Activated gamma-delta T cell treated with Interleukin-2 at 50 U/mL for 16 hours (primary cell): ENCODE measurements around the gene CDH5.

Experiments
- DNase-seq: peaks from one replicate; pipeline ENCODE4 v3.0.0-alpha.2; 2020

CDH5 gene

DNA sequence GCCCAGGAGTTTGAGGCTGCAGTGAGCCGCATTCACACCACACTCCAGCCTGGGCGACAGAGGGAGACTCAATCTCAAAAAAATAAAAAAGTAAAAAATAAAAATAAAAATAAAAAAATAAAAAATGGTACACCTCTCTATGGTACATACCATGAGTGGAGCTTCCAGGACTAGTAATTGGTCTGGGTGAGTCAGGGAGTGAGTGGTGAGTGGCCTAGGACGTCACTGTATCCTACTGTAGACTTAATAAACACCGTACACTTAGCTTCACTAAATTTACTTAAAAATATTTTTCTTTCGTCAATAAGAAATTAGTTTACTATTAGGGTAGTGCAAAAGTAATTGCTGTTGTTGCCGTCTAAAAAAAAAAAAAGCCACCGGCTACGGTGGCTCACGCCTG, 9.0 kb downstream of the CDH5 start:
- no peak for DNase-seq

DNA sequence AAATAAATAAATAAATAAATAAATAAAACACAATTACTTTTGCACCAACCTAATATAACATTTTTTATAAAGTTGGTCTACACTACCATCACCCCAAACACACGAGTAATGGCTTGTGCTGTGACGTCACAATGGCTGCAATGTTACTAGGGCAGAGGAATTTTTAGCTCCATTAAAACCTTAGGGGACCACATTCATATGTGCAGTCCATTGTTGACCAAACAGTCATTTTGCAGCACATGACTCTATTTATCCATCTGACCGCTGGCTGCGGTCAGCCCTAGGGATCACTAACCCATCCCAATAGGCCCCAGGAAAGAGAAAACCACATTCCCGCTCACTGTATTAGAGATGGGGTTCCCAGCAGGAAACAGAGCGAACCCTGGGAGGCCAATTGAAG, 9.6 kb downstream of the CDH5 start:
- DNase-seq, result no peak

DNA sequence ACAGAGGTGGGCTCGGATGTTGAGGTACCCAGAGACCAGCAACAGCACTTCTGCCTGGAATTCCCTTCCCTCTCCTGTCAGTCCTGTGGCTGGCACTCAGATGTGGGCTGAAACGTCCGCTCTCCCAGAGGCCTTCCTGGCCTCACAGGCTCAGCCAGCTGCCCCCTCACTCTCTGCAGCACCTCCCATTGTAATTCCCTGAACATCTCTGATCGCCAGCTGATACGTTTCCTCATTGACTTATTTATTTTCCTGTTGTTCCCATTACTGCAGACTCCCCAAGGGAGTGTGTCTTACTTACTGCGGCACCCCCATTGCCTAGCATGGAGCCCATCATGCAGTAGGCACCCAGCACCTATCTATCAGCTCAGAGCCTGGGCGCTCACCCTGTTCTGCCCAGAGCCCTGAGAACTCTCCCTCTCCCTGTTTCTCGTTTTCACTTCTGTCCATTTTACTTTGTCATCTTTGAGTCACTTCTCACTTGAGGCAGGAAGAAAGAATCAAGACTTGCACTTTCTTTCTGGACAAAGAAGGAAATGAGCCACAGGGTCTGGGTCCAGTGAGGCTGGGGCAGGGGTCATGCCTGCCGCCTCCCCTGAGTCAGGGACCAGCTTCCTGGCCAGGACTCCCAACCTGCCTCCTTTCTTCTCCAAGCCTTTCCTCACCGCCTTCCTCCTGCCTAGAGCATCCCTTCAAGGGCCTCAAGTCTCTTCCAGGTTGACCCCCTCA, 10.2 kb downstream of the CDH5 start:
- no peak for DNase-seq

DNA sequence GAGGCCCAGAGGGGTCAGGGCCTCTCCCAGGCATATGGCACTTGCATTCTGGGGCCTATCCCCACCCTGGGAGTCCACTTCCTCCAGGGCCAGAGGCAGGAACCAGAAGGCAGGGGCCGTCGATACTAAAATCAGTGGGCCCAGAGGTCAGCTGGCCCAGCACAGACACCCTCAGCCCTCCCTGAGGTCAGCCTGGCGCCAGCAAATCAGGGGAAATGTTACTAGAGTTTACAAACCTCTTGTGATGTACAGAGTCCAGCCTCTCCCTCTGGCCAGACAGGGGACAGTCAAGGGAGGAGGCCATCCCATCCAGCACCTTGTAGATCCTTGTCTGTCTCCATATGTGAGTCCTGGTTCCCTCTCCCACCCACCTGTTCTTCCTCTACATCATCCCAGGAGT, 10.8 kb downstream of the CDH5 start:
- DNase-seq, result no peak

DNA sequence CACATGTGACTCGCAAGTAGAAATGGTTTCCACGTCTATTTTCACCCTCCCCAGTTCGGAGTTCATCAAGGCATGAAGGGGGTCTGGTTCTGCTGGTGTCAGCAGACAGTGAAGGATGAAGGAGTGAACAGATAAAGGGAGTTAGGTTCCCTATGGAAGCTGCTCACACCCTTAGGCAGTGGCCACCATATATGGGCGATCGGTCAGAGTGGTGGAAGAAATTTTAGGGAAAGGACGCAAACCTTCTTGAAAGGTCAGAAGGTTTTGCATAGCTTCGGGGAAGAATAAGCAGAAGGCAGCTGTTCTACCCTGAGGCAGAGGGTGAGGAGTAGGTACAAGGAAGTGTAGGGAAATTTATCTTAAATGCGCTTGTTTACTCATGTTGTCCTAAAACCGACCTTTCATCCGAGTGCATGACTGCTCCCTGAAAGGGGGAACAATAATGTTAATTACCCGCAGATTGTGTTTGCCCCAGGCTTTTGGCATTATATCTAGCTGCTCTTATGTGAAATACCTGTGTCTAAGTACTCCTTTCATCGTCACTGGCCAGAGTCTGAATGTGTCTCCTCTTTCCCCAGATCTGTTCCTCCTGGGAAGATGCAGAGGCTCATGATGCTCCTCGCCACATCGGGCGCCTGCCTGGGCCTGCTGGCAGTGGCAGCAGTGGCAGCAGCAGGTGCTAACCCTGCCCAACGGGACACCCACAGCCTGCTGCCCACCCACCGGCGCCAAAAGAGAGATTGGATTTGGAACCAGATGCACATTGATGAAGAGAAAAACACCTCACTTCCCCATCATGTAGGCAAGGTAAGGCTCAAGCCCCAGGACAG, 12.5 kb downstream of the CDH5 start:
- no peak for DNase-seq

DNA sequence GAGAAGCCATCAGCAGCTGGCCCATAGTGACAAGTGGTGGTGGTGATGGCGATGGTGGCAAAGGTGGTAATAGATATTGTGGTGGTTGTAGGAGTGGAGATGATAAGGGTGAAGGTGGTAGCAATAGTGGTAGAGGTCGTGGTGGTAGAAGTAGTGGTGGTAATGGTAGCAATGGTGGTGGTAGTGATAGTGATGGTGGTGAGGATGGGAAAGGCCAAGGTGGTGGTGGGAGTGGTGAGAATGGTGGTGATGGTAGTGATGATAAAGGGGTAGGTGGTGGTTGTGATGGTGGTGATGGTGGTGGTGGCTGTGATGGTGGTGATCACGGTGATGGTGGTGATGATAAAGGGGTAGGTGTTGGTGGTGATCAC, 13.1 kb downstream of the CDH5 start:
- DNase-seq, result no peak

DNA sequence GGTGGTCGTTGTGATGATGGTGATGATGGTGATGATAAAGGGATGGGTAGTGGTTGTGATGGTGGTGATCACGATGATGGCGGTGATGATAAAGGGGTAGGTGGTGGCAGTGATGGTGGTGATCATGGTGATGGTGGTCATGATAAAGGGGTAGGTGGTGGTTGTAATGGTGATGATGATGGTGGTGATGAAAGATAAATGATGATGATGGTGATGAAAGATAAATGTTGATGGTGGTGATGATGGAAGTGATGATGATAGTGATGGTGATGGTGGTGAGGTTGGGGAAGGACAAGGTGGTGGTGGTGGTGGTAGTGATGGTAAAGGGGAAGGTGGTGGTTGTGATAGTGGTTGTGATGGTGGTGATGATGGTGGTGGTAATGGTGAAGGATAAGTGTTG, 13.9 kb downstream of the CDH5 start:
- no peak for DNase-seq

DNA sequence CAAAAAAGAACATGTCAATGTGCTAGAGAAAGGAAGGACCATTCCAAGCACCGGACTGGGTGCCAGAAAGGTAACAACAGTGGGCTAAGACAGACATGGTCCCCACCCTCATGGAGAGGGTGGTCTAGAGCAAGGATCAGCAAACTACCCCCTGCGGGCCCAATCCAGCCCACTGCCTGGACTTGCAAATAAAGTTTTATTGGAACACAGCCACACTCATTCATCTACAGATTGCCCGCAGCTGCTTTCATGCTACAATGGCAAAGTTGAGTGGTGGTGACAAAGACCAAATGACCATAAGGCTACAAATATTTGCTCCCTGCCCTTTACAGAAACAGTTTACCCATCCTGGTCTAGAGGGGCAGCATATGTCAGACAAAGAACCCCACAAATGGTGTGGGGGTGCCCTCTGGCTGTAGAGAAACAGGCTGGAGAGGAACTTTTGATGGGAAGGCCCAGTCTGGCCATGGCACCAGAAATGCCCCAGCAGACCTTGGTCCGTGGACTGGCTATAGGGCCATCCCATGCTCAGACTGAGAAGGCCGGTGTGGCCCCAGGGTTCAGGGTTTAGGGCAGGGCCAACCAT, 15.2 kb downstream of the CDH5 start:
- no peak for DNase-seq

DNA sequence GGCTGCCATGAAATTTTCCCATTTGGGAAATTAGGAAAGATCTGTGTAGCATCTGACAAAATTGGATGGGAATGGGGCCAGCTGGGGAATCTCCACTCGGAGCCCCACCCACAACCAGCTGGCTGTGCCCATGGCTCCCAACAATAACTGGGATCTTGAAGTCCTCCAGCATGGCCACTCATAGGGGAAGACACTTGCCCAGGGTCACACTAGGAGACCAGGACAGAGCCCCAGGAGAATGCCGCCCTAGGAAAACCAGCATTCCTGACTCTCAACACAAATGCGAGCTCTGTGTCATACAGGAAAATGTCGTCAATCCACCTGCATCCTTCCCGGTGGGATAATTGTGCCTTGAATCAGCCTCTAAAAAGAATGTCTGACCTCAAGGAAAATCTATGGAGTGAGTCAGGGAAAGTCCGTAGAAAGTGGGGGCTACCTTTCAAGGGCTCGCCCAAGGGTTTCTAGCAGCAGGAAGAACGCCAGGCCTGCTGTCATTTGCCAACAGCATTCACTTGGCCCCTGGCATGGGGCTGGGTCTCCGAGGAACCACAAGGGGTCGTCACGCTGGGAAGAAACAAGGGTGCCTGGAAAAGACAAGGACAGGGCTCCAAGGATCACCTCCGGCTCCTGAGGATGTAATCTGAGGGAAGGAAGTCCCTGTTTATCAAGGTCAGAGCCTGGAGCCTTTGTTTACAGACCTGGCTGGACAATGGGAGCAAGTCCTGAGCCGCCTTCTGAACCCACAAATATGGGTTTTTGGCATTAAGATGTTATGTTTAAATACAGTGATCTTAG, 15.9 kb downstream of the CDH5 start:
- no peak for DNase-seq

DNA sequence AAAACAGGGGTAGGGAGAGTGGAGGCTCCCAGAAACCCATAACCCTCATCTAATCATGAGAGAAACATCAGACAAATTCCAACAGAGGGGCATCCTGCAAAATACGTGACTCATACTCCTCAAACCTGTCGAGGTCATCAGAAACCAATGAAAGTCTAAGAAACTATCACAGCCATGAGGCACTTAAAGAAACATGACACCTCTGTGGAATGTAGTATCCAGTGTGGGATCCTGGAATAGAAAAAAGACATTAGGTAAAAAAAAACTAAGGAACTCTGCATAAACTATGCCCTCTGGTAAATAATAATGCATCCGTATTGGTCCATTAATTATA, 16.4 kb downstream of the CDH5 start:
- no peak for DNase-seq

DNA sequence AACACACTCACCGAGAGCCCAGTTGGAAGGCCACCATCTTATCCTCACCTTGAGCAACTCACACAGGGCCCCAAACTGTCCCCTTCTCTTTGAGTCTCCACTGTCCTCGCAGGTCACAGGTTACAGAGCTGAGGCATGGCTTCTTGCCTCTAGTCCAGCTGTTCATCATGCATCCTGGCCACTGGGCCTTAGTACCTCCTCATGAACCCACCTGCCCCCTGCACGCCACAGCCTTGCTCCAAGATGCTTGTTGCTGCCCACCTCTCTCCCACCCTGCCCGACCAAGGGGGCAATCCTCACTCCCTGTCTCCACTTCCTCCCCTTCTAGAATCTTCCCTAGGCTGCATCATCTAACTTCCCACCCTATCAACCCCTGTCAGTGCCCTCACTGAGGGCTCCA, 17.1 kb downstream of the CDH5 start:
- no peak for DNase-seq

DNA sequence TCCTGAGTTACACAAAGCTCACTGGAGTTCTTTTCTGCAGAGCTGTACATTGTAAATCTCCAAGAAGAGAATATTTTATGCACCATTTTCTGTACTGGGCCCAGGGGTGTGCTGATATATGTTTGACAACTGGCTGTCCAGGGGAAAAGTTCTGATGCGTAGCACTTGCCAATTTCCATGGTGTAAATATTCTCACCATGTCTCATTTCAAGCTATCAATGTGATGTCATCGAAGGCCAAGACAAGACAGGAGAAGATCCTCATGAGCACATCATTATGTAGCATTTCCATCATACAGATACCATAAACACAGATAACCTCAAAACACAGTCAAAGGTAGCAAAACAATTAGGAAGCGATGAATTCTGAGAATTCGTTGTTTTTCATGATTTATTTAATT, 18.9 kb downstream of the CDH5 start:
- no peak for DNase-seq

DNA sequence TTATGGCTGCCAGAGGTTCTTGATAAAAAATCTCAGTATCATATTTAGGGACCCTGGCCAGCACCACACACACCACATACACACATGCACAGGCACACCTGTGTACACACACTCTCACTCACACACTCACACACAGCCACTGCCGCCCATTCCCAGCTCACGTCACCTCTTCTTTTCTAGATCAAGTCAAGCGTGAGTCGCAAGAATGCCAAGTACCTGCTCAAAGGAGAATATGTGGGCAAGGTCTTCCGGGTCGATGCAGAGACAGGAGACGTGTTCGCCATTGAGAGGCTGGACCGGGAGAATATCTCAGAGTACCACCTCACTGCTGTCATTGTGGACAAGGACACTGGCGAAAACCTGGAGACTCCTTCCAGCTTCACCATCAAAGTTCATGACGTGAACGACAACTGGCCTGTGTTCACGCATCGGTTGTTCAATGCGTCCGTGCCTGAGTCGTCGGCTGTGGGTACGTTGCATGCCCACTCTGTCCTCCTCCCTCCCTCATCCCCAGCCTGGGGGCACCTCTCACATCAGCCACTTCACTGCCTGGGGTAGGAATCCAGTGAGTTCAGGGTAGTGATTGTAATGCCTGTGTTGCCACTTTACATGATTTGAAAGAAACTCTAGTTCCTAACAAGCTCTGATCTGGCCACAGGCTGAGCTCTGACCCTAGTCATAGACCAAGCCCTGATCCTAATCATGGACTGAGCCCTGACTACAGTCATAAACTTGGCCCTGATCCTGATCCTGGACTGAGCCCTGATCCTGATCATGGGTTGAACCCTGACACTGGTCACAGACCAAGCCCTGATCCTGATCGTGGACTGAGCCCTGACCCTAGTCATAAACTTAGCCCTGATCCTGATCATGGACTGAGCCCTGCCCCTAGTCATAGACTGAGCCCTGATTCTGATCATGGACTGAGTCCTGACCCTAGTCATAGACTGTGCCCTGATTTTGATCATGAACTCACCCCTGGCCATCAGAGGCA, 20.4 kb downstream of the CDH5 start:
- DNase-seq, result no peak

DNA sequence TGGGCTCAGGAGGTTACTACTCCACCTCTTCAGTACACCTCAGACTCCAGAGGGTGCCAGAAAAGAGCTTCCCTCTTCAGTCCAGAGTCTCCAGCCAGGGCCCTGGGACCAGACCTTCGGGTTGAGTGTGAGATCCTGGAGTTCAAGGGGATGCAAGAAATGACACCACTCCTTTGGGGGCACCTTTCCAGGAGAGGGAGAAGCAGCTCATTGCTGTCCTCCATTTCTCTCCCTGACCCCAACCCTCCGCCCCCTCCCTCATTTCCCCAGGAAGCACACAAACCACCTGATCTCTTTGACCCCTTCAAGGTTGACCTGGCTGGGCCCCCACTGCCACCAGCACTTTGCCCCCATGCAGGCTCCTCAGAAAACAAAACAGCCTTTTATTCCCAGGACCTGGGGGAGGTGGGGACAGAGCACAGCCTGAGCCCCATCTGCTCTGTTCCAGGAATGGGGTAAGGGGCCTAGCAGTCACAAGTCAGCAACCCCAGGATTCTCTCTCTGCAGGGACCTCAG, 21.4 kb downstream of the CDH5 start:
- DNase-seq, result no peak

DNA sequence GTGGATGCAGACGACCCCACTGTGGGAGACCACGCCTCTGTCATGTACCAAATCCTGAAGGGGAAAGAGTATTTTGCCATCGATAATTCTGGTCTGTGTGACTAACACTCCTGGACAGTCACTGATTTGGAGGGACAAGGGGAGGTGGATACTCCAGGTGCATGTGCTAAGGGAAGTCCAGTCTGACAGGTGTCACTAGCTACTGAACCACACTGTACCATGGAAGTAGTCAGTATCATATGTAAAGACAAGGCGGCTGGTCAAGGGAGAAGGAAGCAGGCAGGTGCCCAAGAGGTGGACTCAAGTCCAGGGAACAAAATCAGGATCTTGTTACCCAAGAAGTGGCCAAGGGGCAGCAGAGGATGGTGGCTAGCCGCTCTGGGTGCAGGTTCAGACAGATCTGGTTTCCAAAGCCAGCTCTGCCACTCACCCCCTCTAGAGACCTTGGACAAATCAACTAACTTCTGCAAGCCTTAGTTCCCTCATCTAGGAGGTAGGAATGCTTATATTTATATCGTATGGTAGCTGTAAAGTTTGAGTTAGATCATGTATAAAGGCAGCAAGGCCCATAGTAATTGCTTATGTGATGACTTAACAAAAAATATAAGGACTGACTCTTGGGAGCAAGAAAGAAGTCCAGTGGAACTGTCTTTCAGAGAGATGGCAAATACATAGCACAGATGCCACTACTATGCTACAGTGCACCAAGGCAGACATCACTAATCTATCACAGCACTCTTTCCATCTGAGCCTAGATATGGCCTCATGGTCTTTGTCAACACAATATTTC, 22.1 kb downstream of the CDH5 start:
- DNase-seq, result no peak

DNA sequence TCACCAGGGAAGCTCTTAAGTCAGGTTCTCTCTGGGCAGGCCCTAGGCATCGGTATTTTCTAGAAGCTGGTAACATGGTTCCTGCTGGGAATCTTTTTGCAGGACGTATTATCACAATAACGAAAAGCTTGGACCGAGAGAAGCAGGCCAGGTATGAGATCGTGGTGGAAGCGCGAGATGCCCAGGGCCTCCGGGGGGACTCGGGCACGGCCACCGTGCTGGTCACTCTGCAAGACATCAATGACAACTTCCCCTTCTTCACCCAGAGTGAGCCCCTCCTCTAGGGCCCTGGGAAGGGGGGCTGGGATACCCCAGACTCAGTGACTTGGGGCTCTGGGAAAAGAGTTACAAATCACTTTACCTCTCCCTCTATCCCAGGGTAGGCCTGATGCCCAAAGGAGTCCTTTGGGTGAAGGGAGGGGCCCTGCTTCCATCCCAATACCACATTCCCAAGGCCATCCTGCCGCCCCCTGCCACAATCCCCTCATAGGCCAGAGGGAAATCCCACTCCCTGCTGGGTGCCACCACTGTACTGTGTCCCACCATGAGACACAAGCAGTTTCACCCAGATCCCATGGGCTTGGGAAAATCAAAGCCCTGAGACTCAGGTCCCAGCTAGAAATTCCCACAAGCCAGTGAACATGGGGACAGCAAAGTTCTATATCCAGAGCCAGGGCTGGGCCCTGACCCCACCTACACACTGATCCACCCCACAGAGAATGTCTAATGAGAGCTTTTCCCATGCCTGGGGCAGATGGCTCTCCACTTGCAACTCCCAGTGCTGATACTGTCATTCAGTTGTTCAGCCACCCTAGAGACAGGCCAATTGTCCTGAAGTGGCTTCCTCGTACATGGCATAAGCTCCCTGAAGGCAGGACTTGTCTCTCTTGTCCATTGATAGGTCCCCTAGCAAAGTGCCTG, 23.0 kb downstream of the CDH5 start:
- no peak for DNase-seq

DNA sequence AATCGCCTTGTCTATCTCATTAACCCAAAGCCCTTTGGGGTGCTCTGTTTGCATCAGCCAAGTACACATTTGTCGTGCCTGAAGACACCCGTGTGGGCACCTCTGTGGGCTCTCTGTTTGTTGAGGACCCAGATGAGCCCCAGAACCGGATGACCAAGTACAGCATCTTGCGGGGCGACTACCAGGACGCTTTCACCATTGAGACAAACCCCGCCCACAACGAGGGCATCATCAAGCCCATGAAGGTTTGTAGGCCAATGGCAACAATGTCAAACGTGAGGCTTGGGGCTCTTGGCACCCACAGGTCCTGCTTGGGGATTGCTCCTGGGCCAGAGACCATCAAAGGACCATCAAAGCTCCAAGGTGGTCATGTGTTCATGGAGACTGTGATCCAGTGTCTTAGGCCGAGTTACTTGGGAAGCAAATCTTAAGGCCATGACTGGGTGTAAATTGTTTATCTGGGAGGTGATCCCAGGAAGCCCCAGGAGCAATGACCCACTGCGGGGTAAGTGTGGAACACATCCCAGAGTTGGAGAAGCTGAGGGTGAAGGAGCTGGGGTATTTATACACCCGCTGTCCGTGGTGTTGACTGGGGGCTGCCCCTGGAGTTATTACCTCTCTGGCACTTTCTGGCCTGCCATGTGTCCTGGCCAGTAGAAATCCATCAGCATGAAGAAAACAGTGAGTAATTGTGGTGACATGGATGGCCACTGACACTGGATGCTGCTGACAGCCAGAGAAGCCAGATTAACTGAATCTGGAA, 24.0 kb downstream of the CDH5 start:
- no peak for DNase-seq

DNA sequence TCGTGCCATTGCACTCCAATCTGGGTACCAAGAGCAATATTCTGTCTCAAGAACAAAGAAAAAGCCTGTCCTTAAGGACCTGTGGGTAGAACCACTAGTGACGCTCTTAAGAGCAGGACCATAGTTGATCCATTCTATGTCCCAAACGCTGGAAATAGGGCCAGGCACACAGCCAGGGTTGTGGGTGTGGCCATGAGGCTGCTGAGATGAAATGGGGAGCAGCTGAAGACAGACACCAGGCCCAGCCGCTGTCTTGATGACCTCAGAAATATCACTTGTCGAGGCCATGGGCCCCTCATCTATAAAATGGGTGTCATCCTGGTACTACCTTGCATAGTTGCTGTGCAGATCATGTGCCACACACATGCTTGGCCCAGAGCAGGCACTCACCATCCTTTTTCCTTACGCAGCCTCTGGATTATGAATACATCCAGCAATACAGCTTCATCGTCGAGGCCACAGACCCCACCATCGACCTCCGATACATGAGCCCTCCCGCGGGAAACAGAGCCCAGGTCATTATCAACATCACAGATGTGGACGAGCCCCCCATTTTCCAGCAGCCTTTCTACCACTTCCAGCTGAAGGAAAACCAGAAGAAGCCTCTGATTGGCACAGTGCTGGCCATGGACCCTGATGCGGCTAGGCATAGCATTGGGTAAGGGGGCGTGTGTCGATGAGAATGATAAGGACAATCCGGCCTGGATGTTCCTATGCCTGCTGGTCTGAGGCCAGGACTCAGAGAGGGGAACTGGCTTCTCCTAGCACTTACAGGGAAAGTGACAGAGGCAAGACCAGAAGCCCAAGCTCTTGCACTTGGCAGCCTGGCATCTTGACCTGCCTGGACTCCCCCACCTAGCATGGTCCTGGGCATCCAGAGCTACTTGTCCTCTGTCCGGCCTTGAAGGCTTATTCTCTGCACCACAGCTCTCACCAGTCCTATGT, 25.5 kb downstream of the CDH5 start:
- no peak for DNase-seq
